ENCODE measurements around the gene BTBD2.

Gene BTBD2

GRCh38 chr19:1969176-1970002 lies 46.1 kb downstream of the BTBD2 start:
- TF ChIP-seq CTCF (IDR thresholded peaks at IDR 0.05) = no peak
- H3K27ac ChIP-seq = no peak overlapping the region
- no peak overlapping the region for H3K4me3 ChIP-seq
- DNase-seq (ENCODE audit: low spot score) = no peak

- TF ChIP-seq CTCF (IDR thresholded peaks at IDR 0.05) = no peak
- H3K4me3 ChIP-seq = no peak overlapping the region
- no peak overlapping the region for H3K27ac ChIP-seq
- DNase-seq (ENCODE audit: low spot score) = no peak
Measured at GRCh38 chr19:1968279-1969175, 47.0 kb downstream of the BTBD2 start.

DNA sequence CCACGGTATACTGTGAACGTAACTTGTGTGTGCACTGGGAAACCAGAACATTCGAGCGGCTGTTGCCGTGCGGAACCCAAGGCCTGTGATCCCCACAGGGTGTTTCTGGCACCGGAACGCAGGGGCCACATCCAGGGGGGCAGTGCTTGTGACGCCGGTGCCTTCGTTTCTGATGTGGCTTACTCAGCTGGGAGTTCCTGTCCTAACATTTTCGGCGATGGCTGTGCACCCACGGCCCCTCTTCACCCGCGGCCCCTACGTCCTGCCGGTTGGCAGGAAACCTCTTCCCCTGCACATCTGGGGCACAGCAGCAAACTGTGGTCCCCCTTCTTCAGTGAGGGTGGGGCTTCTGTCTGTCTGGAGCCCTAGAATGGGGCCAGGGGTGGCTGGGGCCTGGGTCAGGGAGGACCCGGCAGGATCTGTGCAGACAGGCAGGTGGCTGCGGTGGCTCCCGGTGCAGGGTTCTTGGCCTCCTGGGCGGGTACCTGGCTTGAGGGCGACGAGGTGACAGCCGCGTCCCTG lies 48.4 kb downstream of the BTBD2 start:
- H3K4me3 ChIP-seq = no peak overlapping the region
- TF ChIP-seq CTCF (IDR thresholded peaks at IDR 0.05) = no peak
- no peak overlapping the region for H3K27ac ChIP-seq
- DNase-seq (ENCODE audit: low spot score) = no peak

DNA sequence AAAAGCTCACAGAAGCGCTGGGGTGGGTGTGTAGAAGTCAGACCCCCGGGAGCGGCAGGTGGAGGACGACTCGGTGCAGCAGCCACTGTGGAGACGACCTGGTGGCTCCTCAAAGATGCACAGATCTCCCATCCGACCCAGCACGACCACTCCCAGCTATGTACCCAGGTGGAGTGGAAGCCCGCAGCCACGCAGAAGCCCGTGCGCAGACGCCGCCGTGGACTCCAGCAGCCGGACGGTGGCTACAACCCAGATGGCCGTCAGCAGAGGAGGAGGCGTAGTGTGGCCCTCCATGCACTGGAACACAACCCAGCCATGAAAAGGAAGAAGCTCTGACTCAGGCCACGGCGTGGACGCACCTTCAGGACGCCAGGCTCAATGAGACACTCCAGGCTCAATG lies 52.8 kb downstream of the BTBD2 start:
- no peak for DNase-seq (ENCODE audit: low spot score)
- H3K27ac ChIP-seq = no peak overlapping the region
- no peak overlapping the region for H3K4me3 ChIP-seq
- TF ChIP-seq CTCF (IDR thresholded peaks at IDR 0.05) = no peak

- no peak for TF ChIP-seq CTCF (IDR thresholded peaks at IDR 0.05)
- DNase-seq (ENCODE audit: low spot score) = no peak
- H3K27ac ChIP-seq = no peak overlapping the region
- no peak overlapping the region for H3K4me3 ChIP-seq
Measured at GRCh38 chr19:1961000-1961883, 54.3 kb downstream of the BTBD2 start.

DNA sequence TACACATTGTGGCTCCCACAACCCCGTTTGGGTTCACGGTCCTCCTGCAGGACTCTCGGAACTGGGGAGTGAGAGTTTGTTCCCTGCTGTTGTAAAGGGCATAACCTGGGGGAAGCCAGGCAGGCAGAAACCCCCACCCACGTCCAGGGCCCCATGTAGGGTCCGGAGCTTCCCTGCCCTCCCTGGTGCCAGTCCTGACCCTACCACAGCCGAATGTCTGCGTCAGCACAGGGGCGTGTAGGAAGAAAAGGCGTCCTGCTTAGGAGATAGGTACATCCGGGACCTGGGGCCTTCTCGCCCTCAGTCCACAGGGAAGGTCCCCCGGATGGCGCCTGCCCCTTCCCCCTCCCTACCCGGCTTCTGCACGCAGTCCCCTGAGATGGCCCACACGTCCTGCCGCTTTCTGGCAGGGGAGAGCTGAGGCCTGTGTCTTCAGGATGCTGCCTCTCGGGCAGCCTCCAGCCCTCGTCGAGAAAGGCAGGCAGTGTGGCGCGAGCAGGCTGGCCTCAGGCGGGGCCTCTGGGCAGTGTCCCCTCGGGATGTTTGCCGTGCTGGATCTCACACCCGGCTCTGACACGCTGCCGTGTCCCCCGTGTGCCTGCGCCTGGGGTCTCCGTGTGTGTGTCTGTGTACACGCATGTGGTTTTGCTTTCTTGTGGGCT lies 55.5 kb downstream of the BTBD2 start:
- no peak overlapping the region for H3K4me3 ChIP-seq
- H3K27ac ChIP-seq = no peak overlapping the region
- TF ChIP-seq CTCF (IDR thresholded peaks at IDR 0.05) = no peak
- no peak for DNase-seq (ENCODE audit: low spot score)
